ENCODE results near the gene SFT2D3.
"Not testable (repeated sequence)": the region's sequence is repeated elsewhere in the genome, so short reads cannot be mapped to it uniquely, and the experiment has no call there.

DNA sequence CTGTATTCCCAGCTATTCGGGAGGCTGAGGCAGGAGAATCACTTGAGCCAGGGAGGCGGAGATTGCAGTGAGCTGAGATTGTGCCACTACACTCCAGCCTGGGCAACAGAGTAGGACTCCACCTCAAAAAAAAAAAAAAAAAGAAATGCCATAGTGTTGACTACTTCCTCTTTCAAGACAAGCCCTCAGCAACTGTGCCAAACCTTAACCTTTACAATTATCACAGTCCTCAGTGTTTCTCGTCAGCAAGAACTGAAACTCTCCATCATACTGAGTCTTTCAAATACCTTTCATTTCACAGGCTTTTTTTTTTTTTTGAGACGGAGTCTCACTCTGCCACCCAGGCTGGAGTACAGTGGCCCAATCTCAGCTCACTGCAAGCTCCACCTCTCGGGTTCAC lies 48.2 kb downstream of the SFT2D3 start:
- not testable (repeated sequence) for TF ChIP-seq TAF1, POLR2A, POLR2AphosphoS5 (IDR thresholded peaks at IDR 0.05; ENCODE audit: low read depth, low read length)
